ENCODE data around the gene DHRS2. TPM values are rescaled to one million over a fixed set of nuclear protein-coding genes. Genes with fewer than 3 reads are reported as not detected.

The DHRS2 gene
- total RNA-seq, 6 experiments from 2014 or later: 0.53 to 12.3 (median 4.2) TPM

GRCh38 chr14:23663127-23663526, 27.0 kb downstream of the DHRS2 start:
- DNase-seq: no peak
- no peak for ATAC-seq
- no peaks in the 10 kb centered on the region for H3K27me3 ChIP-seq
- no peak overlapping the region for H3K27ac ChIP-seq
- intact Hi-C loops (cut with DNase I): no loop called here
- no peaks in the 10 kb centered on the region for H3K9me3 ChIP-seq
- H3K36me3 ChIP-seq: no peaks in the 10 kb centered on the region
- H3K4me1 ChIP-seq: no peaks in the 10 kb centered on the region
- no peak overlapping the region for H3K4me3 ChIP-seq
- TF ChIP-seq, protein P1, sequence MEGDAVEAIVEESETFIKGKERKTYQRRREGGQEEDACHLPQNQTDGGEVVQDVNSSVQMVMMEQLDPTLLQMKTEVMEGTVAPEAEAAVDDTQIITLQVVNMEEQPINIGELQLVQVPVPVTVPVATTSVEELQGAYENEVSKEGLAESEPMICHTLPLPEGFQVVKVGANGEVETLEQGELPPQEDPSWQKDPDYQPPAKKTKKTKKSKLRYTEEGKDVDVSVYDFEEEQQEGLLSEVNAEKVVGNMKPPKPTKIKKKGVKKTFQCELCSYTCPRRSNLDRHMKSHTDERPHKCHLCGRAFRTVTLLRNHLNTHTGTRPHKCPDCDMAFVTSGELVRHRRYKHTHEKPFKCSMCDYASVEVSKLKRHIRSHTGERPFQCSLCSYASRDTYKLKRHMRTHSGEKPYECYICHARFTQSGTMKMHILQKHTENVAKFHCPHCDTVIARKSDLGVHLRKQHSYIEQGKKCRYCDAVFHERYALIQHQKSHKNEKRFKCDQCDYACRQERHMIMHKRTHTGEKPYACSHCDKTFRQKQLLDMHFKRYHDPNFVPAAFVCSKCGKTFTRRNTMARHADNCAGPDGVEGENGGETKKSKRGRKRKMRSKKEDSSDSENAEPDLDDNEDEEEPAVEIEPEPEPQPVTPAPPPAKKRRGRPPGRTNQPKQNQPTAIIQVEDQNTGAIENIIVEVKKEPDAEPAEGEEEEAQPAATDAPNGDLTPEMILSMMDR (IDR thresholded peaks at IDR 0.05): no peak
- TF ChIP-seq POLR2A (IDR thresholded peaks at IDR 0.05): no peak
- WGBS (ENCODE audit: insufficient coverage, low coverage, low lambda C conversion rate, missing lambda C conversion rate): 72% methylated on average over 2 of the region's 2 CpGs

DNA sequence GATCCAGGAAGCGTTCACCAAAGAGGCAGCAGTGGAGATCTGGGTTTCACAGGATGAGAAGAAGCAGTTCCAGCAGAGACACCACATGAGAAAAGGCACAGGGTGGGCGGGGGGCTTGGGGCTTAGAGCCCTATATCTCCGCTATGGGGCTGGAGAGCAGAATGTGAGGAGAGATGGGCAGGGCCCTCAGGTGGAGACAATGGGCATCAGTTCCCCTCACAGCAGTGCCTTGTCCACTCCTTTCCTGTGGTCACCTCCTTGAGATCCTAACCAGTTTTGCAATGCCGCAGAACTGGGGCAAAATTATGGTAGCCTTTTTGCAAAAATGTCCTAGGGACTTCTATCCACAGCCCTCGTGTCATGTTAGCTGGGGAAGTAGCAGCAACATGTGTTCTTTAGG, 27.5 kb downstream of the DHRS2 start:
- Histone ChIP-seq H3K4me1 (no peaks in the 10 kb centered on the region), H3K4me3 (no peak overlapping the region), H3K27me3 (no peaks in the 10 kb centered on the region), H3K36me3 (no peaks in the 10 kb centered on the region), H3K9me3 (no peaks in the 10 kb centered on the region), H3K27ac (no peak overlapping the region)
- no peak for DNase-seq
- 68% methylated on average over 3 of the region's 5 CpGs for WGBS (ENCODE audit: insufficient coverage, low coverage, low lambda C conversion rate, missing lambda C conversion rate)
- TF ChIP-seq, protein P1 (IDR thresholded peaks at IDR 0.05): no peak
- no peak for TF ChIP-seq POLR2A (IDR thresholded peaks at IDR 0.05)
- intact Hi-C loops (cut with DNase I): no loop called here
- no peak for ATAC-seq

DNA sequence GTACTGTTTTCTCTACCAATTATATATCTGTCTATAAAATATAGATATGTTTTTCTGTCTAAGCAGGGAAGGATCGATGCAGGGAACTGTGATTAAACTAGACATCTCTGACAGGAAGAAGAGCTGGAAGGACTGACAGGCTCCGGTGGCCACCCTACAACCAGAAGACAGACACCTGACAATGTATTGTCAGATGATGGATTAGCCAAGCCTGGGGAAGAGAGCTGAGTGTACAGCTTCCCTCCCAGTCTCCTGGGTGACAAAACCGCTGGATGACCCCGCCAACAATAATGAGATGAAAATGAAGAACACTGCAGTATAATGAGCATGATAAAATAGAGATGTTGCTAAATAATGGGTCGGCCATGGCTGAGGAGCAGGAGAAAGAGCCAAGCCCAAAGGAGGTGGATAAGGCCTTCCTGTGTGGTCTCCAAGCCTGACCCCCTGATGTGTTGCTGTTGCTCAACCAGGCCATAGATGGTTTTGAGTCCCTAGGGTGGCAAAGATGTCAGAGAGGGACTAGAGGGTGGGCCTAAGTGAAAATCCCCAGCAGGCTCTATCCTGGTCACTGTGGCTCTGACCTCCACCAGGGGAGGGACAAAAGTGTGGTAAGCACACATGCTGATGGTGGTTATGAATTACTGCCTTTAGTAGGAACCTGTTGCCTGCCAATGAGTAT, 28.2 kb downstream of the DHRS2 start:
- intact Hi-C loops (cut with DNase I): no loop called here
- TF ChIP-seq, protein P1 (IDR thresholded peaks at IDR 0.05): no peak
- ATAC-seq (no peak), DNase-seq (no peak)
- WGBS (ENCODE audit: insufficient coverage, low coverage, low lambda C conversion rate, missing lambda C conversion rate): 52% methylated on average over 4 of the region's 5 CpGs
- Histone ChIP-seq H3K4me1 (no peaks in the 10 kb centered on the region), H3K36me3 (no peaks in the 10 kb centered on the region), H3K27ac (no peak overlapping the region), H3K9me3 (no peaks in the 10 kb centered on the region), H3K27me3 (no peaks in the 10 kb centered on the region), H3K4me3 (no peak overlapping the region)

DNA sequence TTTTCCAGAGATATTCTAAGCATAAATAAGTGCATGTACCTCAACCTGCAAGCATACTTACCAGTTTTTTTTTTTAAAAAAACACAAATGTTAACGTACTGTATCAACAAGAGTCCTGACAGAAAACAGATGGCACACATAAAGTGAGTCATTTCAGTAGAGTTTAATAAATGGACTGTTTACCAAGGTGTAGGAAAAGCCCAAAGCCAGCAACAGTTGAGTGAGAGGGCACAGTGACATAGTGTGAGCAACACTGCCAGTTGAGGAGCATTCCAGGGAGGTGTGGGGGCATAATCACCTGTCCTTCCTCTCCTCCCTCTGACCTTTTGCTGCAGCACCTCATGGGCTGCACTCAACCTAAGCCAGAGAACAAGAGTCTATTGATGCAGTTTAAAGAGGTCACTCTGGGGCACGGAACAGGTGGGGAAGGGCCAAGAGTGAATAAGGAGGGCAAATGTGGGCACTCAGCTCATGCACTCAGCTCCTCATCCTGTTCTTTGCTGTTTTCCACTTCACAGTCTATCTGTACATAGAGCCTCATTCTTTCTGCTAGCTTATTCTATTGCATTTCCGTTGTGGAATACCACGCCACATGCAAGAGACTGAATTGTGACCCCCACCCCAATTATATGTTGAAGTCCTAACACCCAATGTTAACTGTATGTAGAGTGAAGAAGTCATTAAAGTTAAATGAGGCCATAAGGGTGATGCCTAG, 29.3 kb downstream of the DHRS2 start:
- Histone ChIP-seq H3K27me3 (no peaks in the 10 kb centered on the region), H3K27ac (no peak overlapping the region), H3K36me3 (no peaks in the 10 kb centered on the region), H3K9me3 (no peaks in the 10 kb centered on the region), H3K4me3 (no peak overlapping the region), H3K4me1 (no peaks in the 10 kb centered on the region)
- ATAC-seq (peak in 2 of 4 donors; percentile 17 to 22), DNase-seq (no peak)
- WGBS (ENCODE audit: insufficient coverage, low coverage, low lambda C conversion rate, missing lambda C conversion rate): 31% methylated on average over 4 of the region's 4 CpGs
- intact Hi-C loops (cut with DNase I): no loop called here
- TF ChIP-seq, protein P1 (IDR thresholded peaks at IDR 0.05): no peak
- TF ChIP-seq POLR2A (IDR thresholded peaks at IDR 0.05): no peak

All from right lobe of liver (tissue), 6 donors.